Dermis blood vessel endothelial cell (primary cell): ENCODE results near the gene CREBBP. TPM values are rescaled to one million over a fixed set of nuclear protein-coding genes. Genes with fewer than 3 reads are reported as not detected.
"Not testable (repeated sequence)": the region's sequence is repeated elsewhere in the genome, so short reads cannot be mapped to it uniquely, and the experiment has no call there.

Experiments
- DNase-seq: peaks from one replicate; pipeline ENCODE4 v3.0.0; 2010
- total RNA-seq: library from RNA; depleted of rRNA; stranded (reverse); fragments of >200 nt; gene quantifications from 2 replicates; pipeline ENCODE4 v1.2.3, GENCODE V29; 2014

CREBBP gene
- total RNA-seq, 1 donor from 2014 or later = 19.2 TPM

DNA sequence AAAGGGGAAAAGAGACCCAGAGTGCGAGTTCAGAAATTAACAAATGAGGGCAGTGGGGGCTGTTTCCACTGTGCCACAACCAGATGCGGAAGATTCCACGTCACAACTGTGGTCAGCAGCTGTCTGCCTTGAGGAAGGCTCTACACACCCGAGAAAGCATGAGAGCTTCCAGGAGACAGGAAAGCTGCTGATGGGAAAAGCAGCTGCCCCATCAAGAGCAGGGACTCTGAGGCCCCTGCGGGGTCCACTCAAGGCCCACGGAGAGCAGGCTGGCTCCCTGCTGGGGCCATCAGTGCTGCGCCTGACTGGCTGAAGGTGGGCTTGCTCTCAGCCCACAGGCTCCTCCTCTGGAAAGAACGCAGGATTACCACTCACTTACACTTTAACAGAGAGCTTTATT lies 148.3 kb downstream of the CREBBP start:
- no peak for DNase-seq

DNA sequence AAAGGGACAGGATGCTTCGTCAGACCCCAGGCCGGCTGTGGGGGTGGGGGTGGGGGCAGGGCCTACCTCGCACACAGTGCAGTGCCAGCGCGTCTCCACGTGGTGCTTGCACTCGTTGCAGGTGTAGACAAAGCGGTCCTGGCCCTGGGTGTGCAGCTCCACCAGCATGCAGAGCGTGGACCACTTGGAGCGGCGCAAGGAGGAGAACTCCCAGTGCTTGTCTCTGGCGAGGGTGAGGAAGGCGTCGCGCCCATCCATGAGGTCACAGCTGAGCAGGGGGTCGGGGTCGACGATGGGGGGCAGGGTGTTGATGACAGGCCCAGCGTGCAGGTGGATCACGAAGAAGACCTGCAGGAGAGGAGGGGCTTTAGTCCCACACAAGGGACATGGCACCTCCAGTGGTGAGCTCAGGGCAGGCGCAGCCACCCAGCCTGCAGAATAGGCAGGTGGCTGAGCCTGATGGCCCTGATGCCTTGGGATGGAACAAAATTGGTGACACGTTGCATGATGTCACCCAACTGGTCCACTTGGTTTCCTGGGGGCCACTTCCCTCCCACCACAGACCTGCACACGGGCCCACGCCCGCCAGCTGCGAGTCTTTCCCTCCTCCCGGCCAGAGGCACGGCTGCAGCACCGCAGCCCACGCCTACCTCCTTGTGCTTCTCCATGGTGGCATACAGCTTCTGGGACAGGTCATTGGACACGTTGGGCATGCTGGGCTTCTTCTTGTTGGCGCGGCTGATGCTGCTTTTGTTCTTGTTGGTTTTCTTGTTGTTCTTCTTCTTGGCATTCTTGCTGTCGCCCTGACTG lies 149.2 kb downstream of the CREBBP start:
- no peak for DNase-seq

DNA sequence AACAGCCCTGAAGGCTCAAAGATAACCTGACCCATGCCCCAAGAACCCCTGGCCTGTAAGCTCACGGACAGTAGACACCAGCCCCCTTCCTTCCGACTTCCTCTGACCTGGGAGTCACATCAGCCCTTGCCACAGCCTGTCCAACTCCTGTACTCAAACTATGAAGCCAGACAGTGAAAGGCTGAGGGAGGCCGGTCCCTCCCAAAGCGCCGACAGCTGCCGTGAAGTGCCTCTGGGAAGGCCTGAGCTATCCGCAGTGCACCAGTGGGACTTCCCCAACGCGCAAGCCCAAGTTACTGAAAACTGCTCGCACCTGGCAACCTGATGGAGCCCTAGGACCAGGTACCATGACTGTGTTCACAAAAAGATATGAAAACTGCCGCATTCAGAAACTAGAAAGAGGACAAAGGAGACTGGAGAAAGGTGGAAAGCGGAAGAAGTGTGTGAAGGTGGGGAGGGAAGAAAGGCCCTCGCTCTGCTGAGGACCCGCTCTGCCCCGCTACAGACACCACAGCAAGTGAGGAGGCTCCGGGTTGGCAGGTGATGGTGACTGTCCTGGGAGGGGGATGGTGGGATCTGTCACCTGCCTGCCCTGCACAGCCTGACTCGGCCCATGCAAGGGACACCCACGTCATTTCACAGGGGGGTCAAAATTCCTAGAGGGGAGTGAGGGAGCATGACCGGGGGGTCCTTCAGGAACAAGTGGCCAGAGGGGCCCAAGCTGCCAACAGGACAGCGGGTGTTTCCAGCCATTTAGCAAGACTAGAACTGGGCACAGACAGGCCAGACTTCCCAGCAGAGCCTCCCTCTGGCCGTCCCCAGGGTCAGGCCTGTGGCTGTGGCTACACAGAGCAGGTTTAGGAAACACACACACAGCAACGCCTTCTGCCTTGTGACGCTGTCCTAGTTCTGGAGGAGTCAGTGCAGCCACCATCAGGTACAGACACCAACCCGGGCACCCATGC lies 150.1 kb downstream of the CREBBP start:
- DNase-seq = no peak

DNA sequence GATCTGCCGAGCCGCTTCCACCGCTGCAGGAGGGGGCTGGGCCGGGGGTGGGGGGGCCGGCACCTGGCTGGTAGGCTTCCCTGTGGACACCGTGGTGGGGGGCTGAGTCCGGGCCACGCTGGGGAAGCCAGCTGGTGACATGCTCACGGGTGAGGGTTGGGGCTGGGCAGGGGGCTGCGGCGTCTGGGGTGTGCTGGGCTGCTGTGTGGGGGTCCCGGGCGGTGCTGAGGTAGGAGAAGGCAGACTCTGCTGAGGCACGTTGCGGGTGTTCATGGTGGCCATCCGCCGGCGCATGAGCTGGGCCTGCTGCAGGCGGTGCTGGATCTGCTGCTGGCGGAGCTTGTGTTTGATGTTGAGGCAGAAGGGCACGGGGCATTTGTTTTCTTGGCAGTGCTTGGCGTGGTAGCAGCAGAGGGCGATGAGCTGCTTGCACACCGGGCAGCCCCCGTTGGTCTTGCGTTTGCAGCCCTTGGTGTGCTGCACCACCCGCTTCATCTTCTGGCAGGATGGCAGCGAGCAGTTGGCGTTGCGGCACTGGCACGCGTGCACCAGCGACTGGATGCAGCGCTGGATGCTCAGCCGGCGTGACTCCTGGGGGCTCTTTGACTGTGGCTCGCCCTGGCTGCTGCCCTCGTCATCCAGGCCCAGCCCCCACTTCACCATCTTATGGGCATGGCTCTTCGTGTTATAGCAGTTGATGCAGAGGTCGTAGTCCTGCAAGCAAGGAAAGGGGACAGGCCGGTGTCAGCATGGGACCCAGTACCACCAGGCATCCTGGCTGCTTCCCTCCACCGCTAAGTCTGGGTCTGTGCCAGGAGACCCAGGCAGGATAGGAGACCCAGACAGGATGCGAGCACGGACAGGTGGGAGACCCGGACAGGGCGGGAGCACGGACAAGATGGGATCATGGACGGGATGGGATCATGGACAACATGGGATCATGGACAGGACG lies 151.1 kb downstream of the CREBBP start:
- no peak for DNase-seq

DNA sequence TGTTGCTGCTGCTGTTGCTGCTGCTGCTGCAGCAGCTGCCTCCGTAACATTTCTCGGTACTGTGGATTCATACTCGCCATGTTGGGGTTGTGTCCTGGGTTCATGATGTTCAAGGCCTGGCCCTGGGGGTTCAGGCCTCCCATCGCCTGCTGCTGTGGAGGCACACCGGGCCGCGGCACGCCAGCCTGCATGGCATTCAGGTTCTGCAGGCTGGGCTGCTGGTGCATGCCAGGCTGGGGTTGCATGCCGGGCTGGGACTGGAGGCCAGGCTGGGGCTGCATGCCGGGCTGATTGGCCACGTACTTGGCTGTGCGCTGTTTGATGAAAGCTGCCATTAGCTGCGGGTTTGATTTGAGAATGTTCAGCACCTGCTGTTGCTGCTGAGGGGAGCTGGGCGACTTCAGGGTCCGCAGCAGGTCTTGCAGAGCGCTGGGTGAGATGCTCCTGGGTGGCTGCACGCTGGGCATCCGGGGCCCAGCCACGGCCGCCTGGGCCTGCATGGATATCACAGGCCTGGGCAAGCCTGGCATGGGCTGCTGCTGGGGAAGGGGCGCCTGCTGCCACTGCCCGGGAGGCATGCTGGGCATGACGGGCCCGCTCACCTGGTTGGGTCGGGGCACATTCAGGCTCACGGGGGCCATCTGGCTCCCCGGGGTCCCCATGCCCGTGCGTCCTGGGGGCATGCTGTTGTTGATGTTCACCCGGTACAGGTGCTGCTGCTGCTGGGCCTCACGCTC lies 151.9 kb downstream of the CREBBP start:
- no peak for DNase-seq

DNA sequence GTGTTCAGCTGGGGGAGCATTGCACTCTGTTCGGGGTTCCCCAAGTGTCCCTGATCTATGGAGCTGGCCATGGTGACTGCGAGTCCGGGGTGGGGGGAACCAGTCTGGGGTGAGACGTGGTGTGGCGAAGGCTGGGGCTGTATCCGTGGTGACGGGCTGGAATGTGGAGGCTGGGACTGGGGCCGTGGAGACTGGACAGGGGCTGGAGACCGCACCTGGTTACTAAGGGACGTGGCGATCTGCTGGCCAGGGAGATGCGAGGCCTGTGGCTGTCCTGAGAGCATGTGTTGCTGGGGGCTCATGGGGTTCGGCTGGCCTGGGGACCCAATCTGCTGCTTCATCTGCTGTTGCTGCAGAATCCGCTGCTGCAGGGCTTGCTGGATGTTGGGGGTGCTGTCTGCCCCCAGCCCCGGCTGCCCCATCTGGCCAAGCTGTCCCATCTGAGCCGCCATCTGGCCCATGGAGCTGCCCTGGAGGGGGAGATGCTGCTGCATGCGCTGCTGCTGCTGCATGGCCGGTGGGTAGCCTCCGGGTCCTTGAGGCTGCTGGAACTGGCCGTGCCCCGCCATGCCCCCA lies 152.6 kb downstream of the CREBBP start:
- no peak for DNase-seq

DNA sequence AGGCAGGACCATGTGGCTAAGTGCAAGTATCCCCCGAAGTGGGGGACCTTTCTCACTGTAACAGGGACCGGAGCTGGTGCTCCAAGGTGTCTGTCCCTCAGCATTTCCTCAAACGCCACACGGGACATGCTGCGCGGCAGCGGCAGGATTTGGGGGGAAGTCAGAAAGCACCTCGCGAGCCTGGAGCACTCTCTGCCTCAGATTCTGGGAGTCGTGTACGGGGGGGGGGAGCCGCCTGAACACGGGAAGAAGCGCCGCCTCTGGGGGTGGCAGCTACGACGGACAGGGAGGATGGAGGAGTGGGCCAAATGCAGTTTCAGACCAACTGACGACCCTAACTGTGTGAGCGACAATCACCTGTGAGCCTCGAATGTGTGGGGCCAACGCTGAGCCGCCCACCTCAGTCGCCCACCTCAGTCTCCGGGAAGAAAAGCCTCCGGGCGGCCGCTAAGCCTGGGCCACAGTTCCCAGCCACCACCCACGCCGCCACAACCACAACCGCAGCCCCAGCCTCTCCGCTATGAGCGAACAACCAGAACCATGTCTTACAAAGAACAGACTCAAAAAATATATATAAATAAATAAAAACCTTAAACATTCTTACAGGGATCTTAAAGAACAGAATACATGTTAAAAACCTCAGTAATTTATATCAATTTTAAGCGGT lies 154.4 kb downstream of the CREBBP start:
- DNase-seq = no peak

DNA sequence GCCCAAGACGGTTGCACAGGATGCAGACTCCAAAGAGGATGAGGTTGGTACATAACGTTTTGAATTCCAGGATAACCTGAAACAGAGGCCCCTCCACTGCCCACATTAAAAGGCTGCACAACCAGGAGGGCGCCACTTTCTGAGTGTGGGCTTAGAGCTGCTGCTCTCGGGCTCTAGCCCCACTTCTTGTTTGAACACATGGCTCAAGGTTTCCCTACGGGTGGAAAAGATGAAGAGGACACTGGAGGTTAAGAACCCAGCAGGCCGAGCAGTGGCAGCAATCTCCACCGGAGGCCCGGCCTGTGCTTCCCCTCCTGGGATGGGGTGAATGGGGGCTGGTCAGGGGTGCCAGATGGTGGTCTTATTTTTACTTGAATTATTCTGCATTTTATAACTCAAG lies 155.2 kb downstream of the CREBBP start:
- DNase-seq = no peak

DNA sequence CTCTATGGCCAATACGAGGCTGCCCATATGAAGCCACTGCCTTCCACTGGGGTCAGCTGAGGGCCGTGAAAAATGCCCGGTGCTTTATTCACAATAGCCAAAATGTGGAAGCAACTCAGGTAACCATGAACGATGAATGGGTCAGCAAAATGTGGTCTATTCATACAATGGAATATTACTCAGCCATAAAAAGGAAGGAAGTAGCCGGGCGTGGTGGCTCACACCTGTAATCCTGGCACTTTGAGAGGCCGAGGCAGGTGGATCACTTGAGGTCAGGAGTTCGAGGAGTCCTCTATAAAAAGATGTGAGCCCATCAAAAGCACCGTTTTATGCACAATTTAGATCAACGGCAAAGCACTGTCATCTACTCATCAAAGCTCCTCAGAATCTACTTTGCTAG lies 158.0 kb downstream of the CREBBP start:
- DNase-seq = no peak

DNA sequence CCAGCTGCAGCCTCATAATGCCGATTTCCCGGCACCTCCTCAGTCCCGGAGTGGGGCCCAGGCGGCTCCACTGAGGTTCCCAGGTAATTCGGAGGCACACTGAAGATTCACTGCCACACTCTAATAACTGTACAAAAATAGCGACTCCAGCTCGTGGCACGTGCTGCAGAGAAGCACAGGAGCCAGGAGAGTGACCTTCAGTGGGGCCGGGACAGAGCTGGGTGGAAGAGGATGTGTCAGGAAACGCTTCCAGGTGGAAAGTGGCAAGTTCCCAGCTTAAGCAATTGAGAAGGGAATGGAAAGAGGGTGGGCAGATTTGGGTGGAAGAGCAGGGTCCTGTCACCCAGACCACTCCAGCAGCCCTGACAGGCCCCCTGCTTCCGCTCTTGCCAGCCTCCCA lies 160.1 kb downstream of the CREBBP start:
- DNase-seq = no peak

DNA sequence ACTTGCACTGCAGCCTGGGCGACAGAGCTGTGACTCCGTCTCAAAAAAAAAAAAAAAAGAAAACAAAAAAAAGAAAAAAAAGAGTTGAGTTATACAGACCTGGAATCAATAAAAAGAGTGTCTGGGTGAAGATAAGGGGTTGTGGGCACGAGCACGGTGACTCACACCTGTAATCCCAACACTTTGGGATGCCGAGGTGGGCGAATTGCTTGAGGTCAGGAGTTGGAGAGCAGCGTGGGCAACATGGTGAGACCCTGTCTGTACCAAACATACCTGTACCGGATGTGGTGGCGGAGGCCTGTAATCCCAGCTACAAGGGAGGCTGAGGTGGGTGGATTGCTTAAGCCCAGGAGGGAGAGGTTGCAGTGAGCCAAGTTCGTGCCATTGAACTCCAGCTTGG lies 161.9 kb downstream of the CREBBP start:
- DNase-seq = no peak

DNA sequence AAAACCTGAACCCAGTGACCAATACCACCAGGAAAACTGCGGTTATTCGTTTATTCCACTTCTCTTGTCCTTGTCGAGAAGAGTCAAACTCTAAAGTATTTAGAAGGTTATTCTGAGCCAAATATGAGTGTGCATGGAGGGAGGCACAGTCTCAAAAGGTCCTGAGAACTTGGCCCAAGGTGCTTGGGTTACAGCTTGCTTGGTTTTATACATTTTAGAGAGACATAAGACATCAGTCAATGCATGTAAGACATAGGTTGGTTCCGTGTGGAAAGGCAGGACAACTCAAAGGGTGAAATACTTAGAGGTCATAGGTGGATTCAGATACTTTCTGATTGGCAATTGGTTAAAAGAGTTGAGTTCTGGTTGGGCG lies 162.5 kb downstream of the CREBBP start:
- DNase-seq = no peak

DNA sequence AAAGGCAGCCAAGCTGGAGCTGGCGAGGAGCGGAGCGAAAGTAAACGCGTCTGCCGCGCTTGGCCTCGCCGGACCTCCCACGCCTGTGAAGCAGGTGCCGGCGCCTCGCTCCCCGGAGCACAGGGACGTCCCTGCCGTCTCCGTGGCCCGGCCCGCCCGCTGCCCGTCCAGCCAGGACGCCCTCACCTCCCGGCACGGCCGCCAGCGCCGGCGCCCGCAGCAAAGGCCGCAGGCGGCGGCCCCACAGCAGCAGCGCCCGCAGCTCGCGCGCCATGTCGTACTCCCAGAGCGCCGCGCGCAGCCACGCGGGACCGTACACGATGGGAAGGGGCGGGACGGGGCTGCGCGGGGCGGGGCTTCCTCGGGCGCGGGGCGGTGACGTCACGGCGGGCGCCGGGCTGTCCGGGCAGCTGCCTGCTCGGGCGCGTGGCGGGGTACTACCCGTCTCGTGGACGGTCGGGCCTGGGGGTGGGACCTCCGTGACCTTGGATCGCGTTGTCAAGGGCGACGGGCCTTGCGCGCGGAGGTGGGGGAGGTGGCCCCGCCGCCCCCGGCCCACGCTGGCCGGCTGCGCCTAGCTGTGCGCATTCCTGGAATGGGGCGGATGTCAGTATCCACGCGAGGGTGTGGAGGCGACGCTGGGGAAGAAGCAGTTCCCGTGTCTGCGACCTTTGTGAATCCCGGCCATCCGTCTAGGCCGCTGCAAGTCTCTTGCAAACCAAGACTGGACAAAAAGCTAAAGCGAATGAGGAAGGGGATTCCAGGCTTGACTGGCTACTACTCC lies 163.1 kb downstream of the CREBBP start, which contains the start of gene TRAP1:
TSS of gene TRAP1 (minus strand) at position 290 of the 784 bp plus-strand sequence. CDS start at position 274, 16 bp downstream.
- peak; percentile 92 for DNase-seq

DNA sequence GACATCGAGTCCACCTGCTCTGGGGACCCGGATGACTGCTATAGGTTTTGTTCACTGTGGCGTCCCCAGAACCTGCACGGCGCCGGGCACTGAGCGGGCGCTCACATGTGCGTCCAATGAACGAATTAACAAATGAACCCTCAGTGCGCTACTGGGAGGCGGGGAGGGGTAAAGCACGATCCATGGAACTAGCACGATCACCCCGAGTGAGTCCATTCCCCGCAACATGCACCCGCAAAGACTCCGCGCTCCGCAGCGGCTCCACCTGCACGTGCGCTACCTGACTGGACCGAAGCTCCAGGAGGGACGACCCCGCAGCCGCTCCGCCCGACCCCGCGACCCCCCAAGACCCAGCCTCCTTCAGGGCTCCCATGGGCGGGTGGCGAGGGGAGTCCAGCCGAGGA lies 163.7 kb downstream of the CREBBP start:
- DNase-seq = peak; percentile 47

DNA sequence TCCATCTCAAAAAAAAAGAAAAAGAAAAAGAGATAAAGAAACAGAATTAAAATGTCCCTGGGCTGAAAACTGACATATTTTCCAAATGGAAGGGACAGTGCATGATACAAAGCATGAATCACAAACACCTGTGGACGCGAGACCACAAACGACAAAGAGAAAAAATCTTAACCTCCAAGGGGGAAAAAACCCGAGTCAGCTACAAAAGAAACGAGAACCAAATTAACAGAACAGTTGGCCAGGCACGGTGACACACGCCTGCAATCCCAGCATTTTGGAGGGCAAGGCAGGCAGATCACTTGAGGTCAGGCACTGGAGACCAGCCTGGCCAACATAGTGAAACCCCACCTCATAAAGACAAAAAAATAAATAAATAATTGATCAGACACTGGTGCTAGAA lies 165.1 kb downstream of the CREBBP start:
- DNase-seq = no peak

DNA sequence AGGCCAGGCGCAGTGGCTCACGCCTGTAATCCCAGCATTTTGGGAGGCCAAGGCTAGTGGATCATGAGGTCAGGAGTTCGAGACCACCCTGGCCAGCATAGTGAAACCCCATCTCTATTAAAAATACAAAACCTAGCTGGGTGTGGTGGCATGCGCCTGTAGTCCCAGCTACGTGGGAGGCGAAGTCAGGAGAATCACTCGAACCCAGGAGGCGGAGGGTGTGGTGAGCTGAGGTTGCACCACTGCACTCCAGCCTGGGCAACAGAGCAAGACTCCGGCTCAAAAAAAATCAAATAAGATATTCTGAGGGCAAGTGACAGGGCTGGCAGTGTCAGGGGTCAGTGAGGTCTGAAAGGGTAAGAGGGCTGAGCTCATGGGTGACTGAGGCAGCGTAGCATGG lies 166.1 kb downstream of the CREBBP start:
- not testable (repeated sequence) for DNase-seq

DNA sequence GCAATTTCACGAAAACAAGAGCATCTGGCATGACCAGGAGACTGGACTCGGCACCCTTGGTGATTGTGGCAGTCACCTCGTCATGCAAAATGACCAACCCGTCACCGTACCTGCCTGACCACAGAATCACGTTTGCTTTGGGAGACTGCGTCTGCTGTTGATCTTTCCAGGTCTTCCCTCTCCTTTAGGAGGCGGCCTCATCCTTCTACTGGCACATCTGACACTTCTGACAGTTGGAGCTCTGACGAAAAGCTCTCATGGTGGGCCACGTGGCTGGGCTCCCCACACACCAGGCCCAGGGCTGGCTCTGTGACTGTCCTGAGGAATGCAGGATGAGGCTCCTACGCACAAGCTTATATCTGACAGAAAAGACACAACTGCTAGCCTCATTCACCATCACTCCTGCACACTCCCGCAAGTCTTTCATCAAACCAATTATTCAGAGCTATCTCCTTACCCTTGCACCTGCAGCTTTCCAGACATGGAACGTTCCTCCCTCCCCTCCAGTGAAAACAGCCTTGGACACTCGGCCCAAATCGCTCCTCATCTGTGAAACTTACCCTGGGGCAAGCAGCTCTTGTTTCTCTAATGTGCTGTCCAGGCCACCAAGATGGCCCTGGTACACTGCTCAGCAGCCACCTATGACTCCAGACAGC lies 166.8 kb downstream of the CREBBP start:
- no peak for DNase-seq

DNA sequence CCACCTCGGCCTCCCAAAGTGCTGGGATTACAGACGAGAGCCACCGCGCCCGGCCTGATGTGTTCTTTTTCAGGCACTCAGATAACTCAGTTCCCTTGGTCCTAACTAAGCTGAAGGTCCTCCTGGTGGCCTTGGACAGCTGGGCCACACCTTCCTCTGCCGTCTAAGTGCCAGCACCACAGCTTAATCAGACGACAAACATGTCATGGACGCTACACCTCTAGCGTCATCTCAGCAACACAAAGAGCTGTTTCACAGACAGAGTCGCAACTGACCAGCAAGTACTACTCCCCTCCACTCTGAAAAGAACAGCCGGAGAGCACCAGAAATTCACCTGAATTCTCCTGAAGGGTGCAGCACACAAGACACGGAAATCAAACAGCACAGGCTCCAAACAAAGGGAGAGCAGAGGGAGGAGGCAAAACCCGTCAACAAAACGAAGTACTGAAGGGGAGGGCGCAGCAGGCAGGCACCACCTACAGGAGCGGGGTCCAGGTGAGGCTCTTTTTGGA lies 167.6 kb downstream of the CREBBP start:
- no peak for DNase-seq
